MCF 10A (cell line): ENCODE data around the gene DUSP15. TPM values are rescaled to one million over a fixed set of nuclear protein-coding genes. Genes with fewer than 3 reads are reported as not detected.
"Not testable (repeated sequence)": the region's sequence is repeated elsewhere in the genome, so short reads cannot be mapped to it uniquely, and the experiment has no call there.

ENCODE experiments used
- Bru-seq: library from RNA; stranded (reverse); fragments of 400-500 nt; gene quantifications from one replicate; lab custom pipeline; 2021; lab: Mats Ljungman, UMichigan
- BruChase-seq, 2 experiments: library from RNA; stranded (reverse); fragments of 400-500 nt; gene quantifications; one replicate each; lab custom pipeline; 2021; lab: Mats Ljungman, UMichigan
- BruUV-seq: library from RNA; stranded (reverse); fragments of 400-500 nt; replicated peaks from 2 replicates; lab custom pipeline; 2021; lab: Mats Ljungman, UMichigan
- CTCF ChIA-PET: fragments of 300-600 bp; sonication (Branson Sonifier 250); formaldehyde crosslinking; extraction: SDS; loops from one replicate; lab custom pipeline; 2021; ENCODE audit warnings: antibody characterized with exemption, inconsistent platforms; lab: Yijun Ruan, JAX
- POLR2A ChIA-PET: fragments of 300-600, 350-650 bp; sonication (Branson Sonifier 250); formaldehyde crosslinking; extraction: SDS; loops from one replicate; lab custom pipeline; 2020; ENCODE audit warnings: antibody characterized with exemption, inconsistent platforms; lab: Yijun Ruan, JAX
- DNase-seq: peaks from one replicate; pipeline ENCODE4 v3.0.0-alpha.2; 2018; ENCODE audit not compliant: unreplicated experiment
- H3K27ac Mint-ChIP-seq: one replicate; pipeline ENCODE4 v1.8.0; 2022; ENCODE audit warnings: mild to moderate bottlenecking, low read depth, mixed read lengths; ENCODE audit not compliant: unreplicated experiment
- H3K27me3 Mint-ChIP-seq: one replicate; pipeline ENCODE4 v1.8.0; 2022; ENCODE audit warnings: mixed read lengths; ENCODE audit not compliant: insufficient read depth, unreplicated experiment
- H3K36me3 Mint-ChIP-seq: one replicate; pipeline ENCODE4 v1.8.0; 2022; ENCODE audit warnings: mild to moderate bottlenecking, moderate library complexity, mixed read lengths; ENCODE audit not compliant: insufficient read depth, unreplicated experiment
- H3K4me1 Mint-ChIP-seq: one replicate; pipeline ENCODE4 v1.8.0; 2022; ENCODE audit warnings: mixed read lengths; ENCODE audit not compliant: insufficient read depth, unreplicated experiment
- H3K4me3 Mint-ChIP-seq: one replicate; pipeline ENCODE4 v1.8.0; 2022; ENCODE audit warnings: mild to moderate bottlenecking, moderate library complexity, mixed read lengths; ENCODE audit not compliant: unreplicated experiment
- H3K9me3 Mint-ChIP-seq: one replicate; pipeline ENCODE4 v1.8.0; 2022; ENCODE audit warnings: mixed read lengths; ENCODE audit not compliant: unreplicated experiment
- CTCF ChIP-seq: fragments of 200-600 bp; IDR thresholded peaks from one replicate; pipeline ENCODE4 v1.8.0; 2022; ENCODE audit warnings: antibody characterized with exemption, mild to moderate bottlenecking; ENCODE audit not compliant: unreplicated experiment
- intact Hi-C: fragments of 100-400 bp; cut with micrococcal nuclease; formaldehyde crosslinking; loops from 2 replicates; pipeline ENCODE4 v1.14.1; 2022
- long read RNA-seq: library from polyadenylated mRNA; stranded (forward); transcript quantifications from one replicate; pipeline ENCODE4 v2.0.0, GENCODE V29; 2022
- total RNA-seq: library from RNA; stranded (reverse); gene quantifications from 2 replicates; pipeline ENCODE4 v1.2.3, GENCODE V29; 2022

Gene DUSP15
- total RNA-seq (not detected in 2 replicates), Bru-seq, nascent RNA (not detected), BruChase-seq, experiment 1, labeled RNA remaining after a 6-hour chase (percentile 4 among the genes with signal in this experiment), BruChase-seq, experiment 2, labeled RNA remaining after a 2-hour chase (percentile 4 among the genes with signal in this experiment)
- long read RNA-seq: 0 reads

- Mint-ChIP-seq H3K9me3 (no peaks in the 10 kb centered on the region), H3K36me3 (no peaks in the 10 kb centered on the region)
- BruUV-seq: no TSS peak
These were observed at the start of gene DUSP15, which contains the start of gene TTLL9 for GRCh38 chr20:31869942-31870725. DUSP15 (minus strand) TSS chr20:31870527; CDS start chr20:31870337, 190 bp downstream. TTLL9 (plus strand) TSS chr20:31870634; CDS start chr20:31871127, 493 bp downstream.

GRCh38 chr20:31919410-31920155, 49.3 kb upstream of the DUSP15 start:
- peaks cover 47% of the 10 kb centered on the region for H3K27me3 Mint-ChIP-seq
- H3K4me3 Mint-ChIP-seq: no peak overlapping the region
- no TSS peak for BruUV-seq
- H3K36me3 Mint-ChIP-seq: no peaks in the 10 kb centered on the region
- H3K4me1 Mint-ChIP-seq: peaks cover 6% of the 10 kb centered on the region
- H3K9me3 Mint-ChIP-seq: no peaks in the 10 kb centered on the region
- intact Hi-C loops: no loop called here
- H3K27ac Mint-ChIP-seq: no peak overlapping the region
- TF ChIP-seq CTCF: no peak
- DNase-seq: no peak
- CTCF ChIA-PET: interaction anchor here (0.7 to 1.1 kb wide), 5 partner anchors 32 to 466 kb away, joined by 3 to 5 read pairs (median 3); partner anchors contain the start of genes PDRG1 and XKR7
- POLR2A ChIA-PET: interaction anchor here (0.8 to 1.1 kb wide), 2 partner anchors 11 to 33 kb away, joined by 3 read pairs; partner anchors contain the start of gene PDRG1

More at GRCh38 chr20:31869942-31870725, at the start of gene DUSP15, which contains the start of gene TTLL9:
- Mint-ChIP-seq H3K4me3 (peak within 1 kb of the TSS; percentile 77), H3K4me1 (peaks cover 7% of the 10 kb centered on the region), H3K27ac (peak within 1 kb of the TSS; percentile 81), H3K27me3 (peaks cover 67% of the 10 kb centered on the region)
- ChIA-PET POLR2A (interaction anchor here (1.0 kb wide), 1 partner anchor 83 kb away, joined by 5 read pairs; no protein-coding TSS in a partner anchor), CTCF (interaction anchor here (4.4 kb wide), 1 partner anchor 17 kb away, joined by 47 read pairs; no protein-coding TSS in a partner anchor)
- DNase-seq: no peak
- TF ChIP-seq CTCF: no peak
- intact Hi-C loops: no loop called here

GRCh38 chr20:31918466-31919105, 48.3 kb upstream of the DUSP15 start:
- Mint-ChIP-seq H3K4me1 (no peaks in the 10 kb centered on the region), H3K36me3 (no peaks in the 10 kb centered on the region), H3K9me3 (no peaks in the 10 kb centered on the region), H3K27ac (no peak overlapping the region), H3K27me3 (peaks cover 37% of the 10 kb centered on the region), H3K4me3 (no peak overlapping the region)
- DNase-seq: peak; percentile 10
- ChIA-PET POLR2A (interaction anchor here (0.8 kb wide), 1 partner anchor 34 kb away, joined by 3 read pairs; the partner anchor contains the start of gene PDRG1), CTCF (interaction anchor here (0.6 to 1.2 kb wide), 5 partner anchors 33 to 558 kb away, joined by 3 to 6 read pairs (median 3); partner anchors contain the start of genes PDRG1 and XKR7)
- intact Hi-C loops: no loop called here
- TF ChIP-seq CTCF: no peak
- BruUV-seq: no TSS peak

GRCh38 chr20:31917962-31918412, 47.7 kb upstream of the DUSP15 start:
- DNase-seq, H3K4me1 Mint-ChIP-seq, POLR2A ChIA-PET, H3K36me3 Mint-ChIP-seq, H3K9me3 Mint-ChIP-seq, H3K27ac Mint-ChIP-seq, H3K4me3 Mint-ChIP-seq, BruUV-seq, intact Hi-C loops: not testable (repeated sequence)
- CTCF ChIA-PET: interaction anchor here (0.6 to 1.2 kb wide), 3 partner anchors 34 to 558 kb away, joined by 3 to 6 read pairs (median 3); partner anchors contain the start of gene PDRG1
- peaks cover 31% of the 10 kb centered on the region for H3K27me3 Mint-ChIP-seq
